Neural cell (in vitro differentiated cells): Measurements from ENCODE around the gene SERGEF.

Experiments used
- CTCF ChIP-seq: fragments of 450-650 bp; IDR thresholded peaks from 2 replicates; pipeline ENCODE4 v1.5.1; 2014; ENCODE audit warnings: antibody characterized with exemption, mild to moderate bottlenecking, moderate library complexity; ENCODE audit not compliant: poor library complexity, severe bottlenecking
- EP300 ChIP-seq: fragments of 450-650 bp; conservative IDR thresholded peaks from 2 replicates; pipeline ENCODE4 v1.6.1; 2014; ENCODE audit warnings: antibody characterized with exemption, mild to moderate bottlenecking, moderate library complexity; ENCODE audit not compliant: poor library complexity, severe bottlenecking
- EZH2 ChIP-seq: fragments of 200-600, 300-800 bp; shearing (Covaris generic), sonication (generic); IDR thresholded peaks from 2 replicates; pipeline ENCODE4 v1.6.1; 2014; ENCODE audit warnings: antibody characterized with exemption, low read length, borderline replicate concordance, mild to moderate bottlenecking; ENCODE audit not compliant: insufficient read depth, poor library complexity, severe bottlenecking
- MXI1 ChIP-seq: fragments of 450-650 bp; conservative IDR thresholded peaks from 2 replicates; pipeline ENCODE4 v1.6.1; 2014; ENCODE audit warnings: antibody characterized with exemption, mild to moderate bottlenecking; ENCODE audit not compliant: poor library complexity, severe bottlenecking
- POLR2AphosphoS5 ChIP-seq: IDR thresholded peaks from 2 replicates; pipeline ENCODE4 v1.6.1; 2012
- REST ChIP-seq: IDR thresholded peaks from 2 replicates; pipeline ENCODE4 v1.6.1; 2012; ENCODE audit warnings: borderline replicate concordance
- SMC3 ChIP-seq: fragments of 450-650 bp; conservative IDR thresholded peaks from 2 replicates; pipeline ENCODE4 v1.6.1; 2014; ENCODE audit warnings: antibody characterized with exemption, mild to moderate bottlenecking, moderate library complexity; ENCODE audit not compliant: poor library complexity
- TAF1 ChIP-seq: IDR thresholded peaks from 2 replicates; pipeline ENCODE4 v1.6.1; 2012; ENCODE audit warnings: low read depth

GRCh38 chr11:17810746-17811145, 202.1 kb downstream of the SERGEF start:
- TF ChIP-seq EZH2, result no peak
- no peak for TF ChIP-seq TAF1
- TF ChIP-seq REST, result no peak
- TF ChIP-seq CTCF, result no peak
- no peak for TF ChIP-seq MXI1
- TF ChIP-seq EP300, result no peak
- no peak for TF ChIP-seq POLR2AphosphoS5
- TF ChIP-seq SMC3, result no peak
